Caco-2 (cell line): ENCODE measurements around the gene NFKBIL1. TPM values are rescaled to one million over a fixed set of nuclear protein-coding genes. Genes with fewer than 3 reads are reported as not detected.
A peak's percentile ranks its signal among the peaks of the same experiment; 100 is the strongest.

Experiments used
- BruUV-seq: library from RNA; stranded (reverse); fragments of 400-500 nt; replicated peaks from 2 replicates; lab custom pipeline; 2021; lab: Mats Ljungman, UMichigan
- CTCF ChIA-PET: fragments of 300-600 bp; sonication (Branson Sonifier 250); formaldehyde crosslinking; loops from one replicate; lab custom pipeline; 2022; ENCODE audit warnings: antibody characterized with exemption; lab: Charles Lee
- POLR2A ChIA-PET: fragments of 300-600 bp; sonication (Branson Sonifier 250); formaldehyde crosslinking; loops from one replicate; lab custom pipeline; 2022; ENCODE audit warnings: antibody characterized with exemption; lab: Charles Lee
- DNase-seq, 2 experiments: peaks; one replicate each; pipeline versions ENCODE4 v3.0.0 to v3.0.0-alpha.2; 2020 to 2022
- H3K27me3 ChIP-seq: replicated peaks from 2 replicates; pipeline ENCODE4 v1.6.0; 2011; ENCODE audit warnings: low read length; ENCODE audit not compliant: control insufficient read depth, insufficient read depth
- H3K36me3 ChIP-seq: 2 replicates; pipeline ENCODE4 v1.5.1; 2011; ENCODE audit warnings: low read length; ENCODE audit not compliant: control insufficient read depth, insufficient read depth
- H3K4me1 ChIP-seq: fragments of 250-450 bp; sonication (Bioruptor Pico); 2 replicates; pipeline ENCODE4 v1.5.1; 2020; ENCODE audit warnings: mild to moderate bottlenecking
- H3K4me3 ChIP-seq: 2 replicates; pipeline ENCODE4 v1.5.1; 2011; ENCODE audit warnings: low read depth, mild to moderate bottlenecking, control low read depth, low read length
- H3K9me3 ChIP-seq: fragments of 250-450 bp; sonication (Bioruptor Pico); 2 replicates; pipeline ENCODE4 v1.5.1; 2020; ENCODE audit warnings: mild to moderate bottlenecking, moderate library complexity
- H3K27ac Mint-ChIP-seq: one replicate; pipeline ENCODE4 v1.8.0; 2022; ENCODE audit warnings: mixed read lengths; ENCODE audit not compliant: unreplicated experiment
- H3K27me3 Mint-ChIP-seq: one replicate; pipeline ENCODE4 v1.8.0; 2022; ENCODE audit warnings: mixed read lengths; ENCODE audit not compliant: insufficient read depth, unreplicated experiment
- H3K36me3 Mint-ChIP-seq: one replicate; pipeline ENCODE4 v1.8.0; 2022; ENCODE audit warnings: mild to moderate bottlenecking, mixed read lengths; ENCODE audit not compliant: insufficient read depth, unreplicated experiment
- H3K4me1 Mint-ChIP-seq: one replicate; pipeline ENCODE4 v1.8.0; 2022; ENCODE audit warnings: low read depth, mixed read lengths; ENCODE audit not compliant: unreplicated experiment
- H3K4me3 Mint-ChIP-seq: one replicate; pipeline ENCODE4 v1.8.0; 2022; ENCODE audit warnings: mild to moderate bottlenecking, moderate library complexity, mixed read lengths; ENCODE audit not compliant: unreplicated experiment
- H3K9me3 Mint-ChIP-seq: one replicate; pipeline ENCODE4 v1.8.0; 2022; ENCODE audit warnings: mixed read lengths; ENCODE audit not compliant: unreplicated experiment
- intact Hi-C: fragments of 100-400 bp; cut with micrococcal nuclease; formaldehyde crosslinking; loops from one replicate; pipeline ENCODE4 v1.10.0; 2022; ENCODE audit not compliant: unreplicated experiment
- total RNA-seq: library from RNA; stranded (reverse); gene quantifications from 2 replicates; pipeline ENCODE4 v1.2.3, GENCODE V29; 2022
- TF ChIP-seq, protein P1 (sequence below), 2 experiments: fragments of 200-600 bp in 1 of 2; IDR thresholded peaks; 1 replicate in 1 of 2; 2 replicates in 1 of 2; pipeline versions ENCODE4 v1.5.1 to v1.8.0; 2011 to 2022; ENCODE audit warnings: antibody characterized with exemption in 1 of 2, control low read depth in 1 of 2, inconsistent platforms in 1 of 2, low read depth in 1 of 2, low read length in 1 of 2, mild to moderate bottlenecking in 1 of 2, moderate library complexity in 1 of 2; ENCODE audit not compliant: insufficient read depth in 1 of 2, severe bottlenecking in 1 of 2, unreplicated experiment in 1 of 2

Gene NFKBIL1
- total RNA-seq, 1 experiment from 2014 or later: 14.7 TPM

DNA sequence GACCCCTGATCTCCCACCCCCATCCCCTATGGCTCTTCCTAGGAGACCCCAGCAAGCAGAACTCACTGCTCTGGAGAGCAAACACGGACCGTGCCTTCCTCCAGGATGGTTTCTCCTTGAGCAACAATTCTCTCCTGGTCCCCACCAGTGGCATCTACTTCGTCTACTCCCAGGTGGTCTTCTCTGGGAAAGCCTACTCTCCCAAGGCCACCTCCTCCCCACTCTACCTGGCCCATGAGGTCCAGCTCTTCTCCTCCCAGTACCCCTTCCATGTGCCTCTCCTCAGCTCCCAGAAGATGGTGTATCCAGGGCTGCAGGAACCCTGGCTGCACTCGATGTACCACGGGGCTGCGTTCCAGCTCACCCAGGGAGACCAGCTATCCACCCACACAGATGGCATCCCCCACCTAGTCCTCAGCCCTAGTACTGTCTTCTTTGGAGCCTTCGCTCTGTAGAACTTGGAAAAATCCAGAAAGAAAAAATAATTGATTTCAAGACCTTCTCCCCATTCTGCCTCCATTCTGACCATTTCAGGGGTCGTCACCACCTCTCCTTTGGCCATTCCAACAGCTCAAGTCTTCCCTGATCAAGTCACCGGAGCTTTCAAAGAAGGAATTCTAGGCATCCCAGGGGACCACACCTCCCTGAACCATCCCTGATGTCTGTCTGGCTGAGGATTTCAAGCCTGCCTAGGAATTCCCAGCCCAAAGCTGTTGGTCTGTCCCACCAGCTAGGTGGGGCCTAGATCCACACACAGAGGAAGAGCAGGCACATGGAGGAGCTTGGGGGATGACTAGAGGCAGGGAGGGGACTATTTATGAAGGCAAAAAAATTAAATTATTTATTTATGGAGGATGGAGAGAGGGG lies 26.1 kb downstream of the NFKBIL1 start:
- peak overlapping the region; percentile 53 for H3K27ac Mint-ChIP-seq
- no peaks in the 10 kb centered on the region for H3K9me3 ChIP-seq
- peaks cover 10% of the 10 kb centered on the region for H3K4me1 ChIP-seq
- peaks cover 3% of the 10 kb centered on the region for H3K27me3 Mint-ChIP-seq
- H3K4me3 Mint-ChIP-seq: no peak overlapping the region
- TF ChIP-seq, protein P1, sequence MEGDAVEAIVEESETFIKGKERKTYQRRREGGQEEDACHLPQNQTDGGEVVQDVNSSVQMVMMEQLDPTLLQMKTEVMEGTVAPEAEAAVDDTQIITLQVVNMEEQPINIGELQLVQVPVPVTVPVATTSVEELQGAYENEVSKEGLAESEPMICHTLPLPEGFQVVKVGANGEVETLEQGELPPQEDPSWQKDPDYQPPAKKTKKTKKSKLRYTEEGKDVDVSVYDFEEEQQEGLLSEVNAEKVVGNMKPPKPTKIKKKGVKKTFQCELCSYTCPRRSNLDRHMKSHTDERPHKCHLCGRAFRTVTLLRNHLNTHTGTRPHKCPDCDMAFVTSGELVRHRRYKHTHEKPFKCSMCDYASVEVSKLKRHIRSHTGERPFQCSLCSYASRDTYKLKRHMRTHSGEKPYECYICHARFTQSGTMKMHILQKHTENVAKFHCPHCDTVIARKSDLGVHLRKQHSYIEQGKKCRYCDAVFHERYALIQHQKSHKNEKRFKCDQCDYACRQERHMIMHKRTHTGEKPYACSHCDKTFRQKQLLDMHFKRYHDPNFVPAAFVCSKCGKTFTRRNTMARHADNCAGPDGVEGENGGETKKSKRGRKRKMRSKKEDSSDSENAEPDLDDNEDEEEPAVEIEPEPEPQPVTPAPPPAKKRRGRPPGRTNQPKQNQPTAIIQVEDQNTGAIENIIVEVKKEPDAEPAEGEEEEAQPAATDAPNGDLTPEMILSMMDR (IDR thresholded peaks at IDR 0.05; ENCODE audit: insufficient read depth in 1 of 2, low read depth in 1 of 2, low read length in 1 of 2, severe bottlenecking in 1 of 2, unreplicated experiment in 1 of 2): no peak
- ChIA-PET CTCF (interaction anchor here (0.6 to 1.7 kb wide), 3 partner anchors 23 to 26 kb away, joined by 3 to 9 read pairs (median 4); partner anchors contain the start of gene NFKBIL1), POLR2A (interaction anchor here (1.6 kb wide), 1 partner anchor 32 kb away, joined by 5 read pairs; the partner anchor contains the start of gene DDX39B)
- H3K27me3 ChIP-seq: no peaks in the 10 kb centered on the region
- no TSS peak for BruUV-seq
- no peaks in the 10 kb centered on the region for H3K9me3 Mint-ChIP-seq
- intact Hi-C loops: loop anchor here (1.0 kb wide), 1 partner anchor 26 kb away; the partner anchor contains the start of gene NFKBIL1
- H3K36me3 Mint-ChIP-seq: no peaks in the 10 kb centered on the region
- H3K36me3 ChIP-seq: no peaks in the 10 kb centered on the region
- peaks cover 18% of the 10 kb centered on the region for H3K4me1 Mint-ChIP-seq
- no peak for DNase-seq
- no peak overlapping the region for H3K4me3 ChIP-seq

DNA sequence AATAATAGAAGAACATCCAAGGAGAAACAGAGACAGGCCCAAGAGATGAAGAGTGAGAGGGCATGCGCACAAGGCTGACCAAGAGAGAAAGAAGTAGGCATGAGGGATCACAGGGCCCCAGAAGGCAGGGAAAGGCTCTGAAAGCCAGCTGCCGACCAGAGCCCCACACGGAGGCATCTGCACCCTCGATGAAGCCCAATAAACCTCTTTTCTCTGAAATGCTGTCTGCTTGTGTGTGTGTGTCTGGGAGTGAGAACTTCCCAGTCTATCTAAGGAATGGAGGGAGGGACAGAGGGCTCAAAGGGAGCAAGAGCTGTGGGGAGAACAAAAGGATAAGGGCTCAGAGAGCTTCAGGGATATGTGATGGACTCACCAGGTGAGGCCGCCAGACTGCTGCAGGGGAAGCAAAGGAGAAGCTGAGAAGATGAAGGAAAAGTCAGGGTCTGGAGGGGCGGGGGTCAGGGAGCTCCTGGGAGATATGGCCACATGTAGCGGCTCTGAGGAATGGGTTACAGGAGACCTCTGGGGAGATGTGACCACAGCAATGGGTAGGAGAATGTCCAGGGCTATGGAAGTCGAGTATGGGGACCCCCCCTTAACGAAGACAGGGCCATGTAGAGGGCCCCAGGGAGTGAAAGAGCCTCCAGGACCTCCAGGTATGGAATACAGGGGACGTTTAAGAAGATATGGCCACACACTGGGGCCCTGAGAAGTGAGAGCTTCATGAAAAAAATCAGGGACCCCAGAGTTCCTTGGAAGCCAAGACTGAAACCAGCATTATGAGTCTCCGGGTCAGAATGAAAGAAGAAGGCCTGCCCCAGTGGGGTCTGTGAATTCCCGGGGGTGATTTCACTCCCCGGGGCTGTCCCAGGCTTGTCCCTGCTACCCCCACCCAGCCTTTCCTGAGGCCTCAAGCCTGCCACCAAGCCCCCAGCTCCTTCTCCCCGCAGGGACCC lies 27.0 kb downstream of the NFKBIL1 start:
- no peaks in the 10 kb centered on the region for H3K9me3 Mint-ChIP-seq
- H3K36me3 ChIP-seq: no peaks in the 10 kb centered on the region
- no peak overlapping the region for H3K4me3 Mint-ChIP-seq
- TF ChIP-seq, protein P1 (IDR thresholded peaks at IDR 0.05; ENCODE audit: insufficient read depth in 1 of 2, low read depth in 1 of 2, low read length in 1 of 2, severe bottlenecking in 1 of 2, unreplicated experiment in 1 of 2): no peak
- BruUV-seq: no TSS peak
- no peaks in the 10 kb centered on the region for H3K9me3 ChIP-seq
- intact Hi-C loops: loop anchor here (1.0 kb wide), 1 partner anchor 27 kb away; the partner anchor contains the start of gene NFKBIL1
- no peak overlapping the region for H3K4me3 ChIP-seq
- peak overlapping the region; percentile 53 for H3K27ac Mint-ChIP-seq
- DNase-seq: no peak
- no peaks in the 10 kb centered on the region for H3K36me3 Mint-ChIP-seq
- H3K27me3 Mint-ChIP-seq: no peaks in the 10 kb centered on the region
- POLR2A ChIA-PET: interaction anchor here (1.6 kb wide), 1 partner anchor 33 kb away, joined by 5 read pairs; the partner anchor contains the start of gene DDX39B
- no peaks in the 10 kb centered on the region for H3K27me3 ChIP-seq
- CTCF ChIA-PET: interaction anchor here (0.6 to 1.7 kb wide), 4 partner anchors 22 to 552 kb away, joined by 3 to 9 read pairs (median 4); partner anchors contain the start of gene NFKBIL1
- peaks cover 10% of the 10 kb centered on the region for H3K4me1 ChIP-seq
- peaks cover 12% of the 10 kb centered on the region for H3K4me1 Mint-ChIP-seq
